IPS-NIHi7 (cell line): Measurements from ENCODE around the gene IL22RA2.

ENCODE experiments used
- DNase-seq: peaks from one replicate; pipeline ENCODE4 v3.0.0; 2012; ENCODE audit warnings: mixed read lengths; ENCODE audit errors: extremely low spot score

The IL22RA2 gene

DNA sequence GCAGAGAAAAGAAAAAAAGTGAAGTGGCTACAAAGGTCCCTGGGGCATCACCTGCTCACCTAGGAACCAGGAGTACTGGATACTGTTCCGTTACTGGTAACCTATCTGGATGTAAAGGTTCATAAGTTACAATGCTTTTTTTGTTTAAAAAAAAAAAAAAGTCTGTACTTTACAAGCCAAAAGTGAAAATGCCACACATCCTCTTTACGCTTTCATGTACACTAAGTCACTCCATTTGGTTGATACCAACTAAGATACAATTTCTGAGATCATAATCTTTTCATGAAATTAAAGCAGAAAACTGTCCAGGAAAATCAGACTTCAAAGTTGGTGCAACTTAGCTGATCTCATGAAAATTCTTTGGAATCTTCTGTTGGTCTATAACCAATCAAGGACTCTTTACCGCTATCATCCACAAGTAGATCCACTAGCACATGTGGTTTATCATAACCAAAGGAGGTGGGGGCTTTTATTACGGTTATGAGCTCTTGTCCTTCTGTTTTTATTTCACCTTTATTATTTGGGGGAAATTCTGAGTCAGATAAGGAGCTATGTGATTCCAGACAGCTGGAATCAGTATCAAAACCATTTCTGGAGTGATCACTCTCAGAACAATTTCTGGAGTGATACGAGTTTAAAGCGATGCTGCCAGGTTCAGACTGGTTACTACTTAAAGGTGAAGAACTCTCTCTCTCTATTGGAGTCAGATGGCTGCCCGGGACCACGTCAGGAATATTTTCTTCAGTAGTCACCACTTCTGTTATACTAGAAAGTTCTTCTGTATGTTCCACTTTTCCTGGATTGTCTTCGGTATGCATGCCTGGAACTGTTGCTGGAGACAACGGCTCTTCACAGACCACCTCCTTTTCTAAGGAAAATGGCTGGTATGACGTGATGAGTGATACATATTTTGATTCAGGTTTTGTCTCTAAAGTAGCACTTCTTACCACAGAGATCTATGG lies 24.5 kb upstream of the IL22RA2 start:
- no peak for DNase-seq

- no peak for DNase-seq
Observed at GRCh38 chr6:137193256-137194070, 20.0 kb upstream of the IL22RA2 start.

GRCh38 chr6:137192821-137193220 lies 19.4 kb upstream of the IL22RA2 start:
- no peak for DNase-seq

DNA sequence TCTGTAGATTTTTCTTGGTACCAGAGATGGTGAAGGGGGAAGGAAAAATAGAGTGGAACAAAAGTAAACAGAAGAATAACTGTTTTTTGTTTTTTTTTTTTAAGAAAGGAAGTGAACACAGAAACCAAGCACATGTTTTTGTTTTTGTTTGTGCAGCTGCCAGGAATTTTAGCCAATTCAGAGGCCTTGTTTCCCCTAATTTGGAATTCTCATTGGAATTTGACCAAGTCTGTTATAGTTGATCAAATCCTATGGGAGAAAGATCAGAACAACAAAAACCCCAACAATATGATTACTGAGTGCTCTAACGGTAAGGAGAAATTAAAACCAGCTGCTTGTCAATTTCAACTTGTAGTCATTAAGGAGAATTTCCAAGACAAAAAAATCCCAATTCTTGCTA lies 18.2 kb upstream of the IL22RA2 start:
- no peak for DNase-seq

GRCh38 chr6:137191236-137191635 lies 17.8 kb upstream of the IL22RA2 start:
- DNase-seq: no peak

DNA sequence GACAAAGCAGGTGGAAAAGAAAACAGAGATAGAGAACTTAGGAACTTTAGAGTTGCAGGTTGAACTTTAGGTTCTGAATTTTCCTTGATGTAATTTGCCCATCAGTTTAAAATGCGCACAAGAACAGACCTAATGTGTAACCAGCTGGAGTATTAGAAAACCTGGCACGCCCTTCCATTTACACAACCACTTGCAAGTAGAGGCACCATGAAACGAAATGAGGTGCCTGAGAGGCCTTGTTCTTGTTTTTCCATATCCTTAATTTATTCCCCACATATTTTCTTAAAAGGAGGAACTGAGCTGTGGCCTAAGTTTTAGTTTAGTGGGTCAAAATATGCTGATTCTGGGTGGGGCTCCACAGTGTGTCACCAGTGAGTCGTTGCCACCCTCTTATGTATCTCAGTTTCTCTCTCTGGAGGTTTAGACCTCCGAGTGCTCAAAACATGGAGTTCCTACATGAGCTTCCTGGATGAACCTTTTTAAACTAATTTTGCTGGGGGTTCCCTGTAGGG lies 17.2 kb upstream of the IL22RA2 start:
- no peak for DNase-seq

- DNase-seq: no peak
Observed at GRCh38 chr6:137188855-137189254, 15.4 kb upstream of the IL22RA2 start.

GRCh38 chr6:137185290-137185689 lies 11.8 kb upstream of the IL22RA2 start:
- no peak for DNase-seq

DNA sequence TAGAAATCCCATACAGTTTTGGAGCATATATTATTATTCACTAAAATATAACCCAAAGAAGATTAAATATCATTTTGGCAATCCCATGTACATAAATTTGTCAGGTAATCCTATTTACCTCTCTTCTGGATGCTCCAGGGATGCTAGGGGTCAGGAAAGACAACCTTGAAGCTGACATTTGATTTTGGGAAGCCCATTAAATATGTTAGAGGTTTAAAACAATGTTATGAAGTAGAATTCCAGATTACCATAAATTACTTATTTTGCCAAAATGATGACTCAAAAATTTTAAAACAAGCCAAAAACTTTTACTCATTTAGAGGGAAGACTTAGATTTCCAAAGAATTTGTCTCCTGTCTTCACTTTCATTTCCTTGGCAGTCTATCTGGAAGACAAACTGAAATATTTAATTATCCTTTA lies 9.2 kb upstream of the IL22RA2 start:
- DNase-seq: no peak

GRCh38 chr6:137181891-137182653 lies 8.6 kb upstream of the IL22RA2 start:
- no peak for DNase-seq

DNA sequence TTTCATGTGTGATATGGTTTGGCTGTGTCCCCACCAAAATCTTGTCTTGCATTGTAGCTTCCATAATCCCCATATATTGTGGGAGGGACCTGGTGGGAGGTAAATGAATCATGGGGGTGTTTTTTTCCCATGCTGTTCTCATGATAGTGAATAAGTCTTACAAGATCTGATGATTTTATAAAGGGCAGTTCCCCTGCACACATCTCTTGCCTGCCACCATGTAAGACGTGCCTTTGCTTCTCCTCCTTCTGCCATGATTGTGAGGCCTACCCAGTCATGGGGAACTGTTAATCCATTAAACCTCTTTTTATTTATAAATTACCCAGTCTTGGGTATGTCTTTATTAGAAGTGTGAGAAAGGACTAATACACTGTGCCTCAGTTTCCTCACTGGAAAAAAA lies 4.2 kb upstream of the IL22RA2 start:
- DNase-seq: no peak

- no peak for DNase-seq
Observed at GRCh38 chr6:137176729-137177128, 3.3 kb upstream of the IL22RA2 start.

- DNase-seq: no peak
Observed at GRCh38 chr6:137175868-137176245, 2.4 kb upstream of the IL22RA2 start.

GRCh38 chr6:137175157-137175867 lies 1.9 kb upstream of the IL22RA2 start:
- no peak for DNase-seq

DNA sequence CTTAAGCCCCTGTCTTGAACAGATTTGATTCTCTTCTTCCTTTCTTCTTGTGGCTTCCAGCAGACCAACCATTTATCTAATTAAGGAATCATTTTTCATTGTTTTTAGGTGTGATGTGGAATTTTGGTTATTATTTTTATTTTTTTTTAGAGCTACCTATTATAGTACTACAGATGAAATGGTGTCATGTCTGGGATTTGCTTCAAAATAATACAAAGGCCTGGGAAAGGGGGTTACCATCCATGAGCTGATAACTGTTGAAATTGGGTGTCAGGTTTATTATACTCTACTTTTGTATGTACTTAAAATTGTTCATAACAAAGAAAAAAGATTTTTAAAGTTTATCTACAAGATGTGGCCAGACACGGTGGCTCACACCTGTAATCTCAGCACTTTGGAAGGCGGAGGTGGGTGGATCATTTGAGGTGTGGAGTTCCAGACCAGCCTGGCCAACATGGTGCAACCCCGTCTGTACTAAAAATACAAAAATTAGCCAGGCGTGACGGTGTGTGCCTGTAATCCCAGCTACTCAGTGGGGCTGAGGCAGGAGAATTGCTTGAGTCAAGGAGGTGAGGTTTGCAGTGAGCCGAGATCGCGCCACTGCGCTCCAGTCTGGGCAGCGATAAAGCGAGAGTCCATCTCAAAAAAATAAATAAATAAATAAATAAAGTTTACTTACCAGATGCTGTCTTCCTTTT lies 561 bp downstream of the IL22RA2 start:
- no peak for DNase-seq

DNA sequence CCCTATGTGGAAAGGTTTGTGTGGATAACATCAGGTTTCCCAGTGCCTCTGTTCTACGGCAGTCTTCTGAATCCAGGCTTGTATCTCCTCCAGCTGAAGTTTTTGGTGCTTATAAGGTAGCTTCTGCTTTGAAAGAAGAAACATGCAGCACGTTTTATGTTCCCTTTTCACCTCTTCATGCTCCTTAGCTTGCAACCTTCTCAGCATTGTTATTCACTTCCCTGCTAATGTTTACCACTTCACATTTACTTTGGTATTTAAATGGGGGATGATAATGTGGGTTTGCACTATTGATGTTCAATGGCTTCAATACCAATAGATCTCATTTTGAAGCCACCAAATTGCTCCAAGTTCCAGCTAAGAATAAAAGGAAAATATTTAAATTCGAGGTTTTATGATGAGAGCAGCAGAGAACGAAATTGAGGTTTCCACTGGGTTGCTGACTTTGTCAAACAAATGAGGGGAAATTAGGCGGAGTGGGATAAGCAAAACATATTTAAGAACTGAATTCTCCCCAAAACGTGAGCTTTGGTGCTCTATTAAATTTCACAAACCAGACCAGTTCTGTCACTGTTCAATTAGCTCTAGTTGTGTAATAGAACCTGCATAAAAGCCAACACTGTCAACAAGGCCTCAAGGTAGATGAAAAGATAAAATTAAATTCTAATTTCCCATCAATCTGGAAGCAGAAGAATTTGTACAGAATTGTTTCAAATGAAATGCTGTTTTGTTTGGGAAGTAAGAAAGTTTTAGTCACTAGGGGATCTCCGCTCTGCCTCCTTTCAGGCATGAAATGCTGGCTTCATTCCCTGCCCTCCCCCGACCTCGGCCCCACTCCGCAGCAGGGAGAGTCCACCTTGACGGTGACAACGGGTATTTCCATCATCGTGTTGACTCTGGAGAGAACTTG lies 1.4 kb downstream of the IL22RA2 start:
- peak; percentile 19 for DNase-seq

GRCh38 chr6:137171053-137171374 lies 2.4 kb downstream of the IL22RA2 start:
- no peak for DNase-seq

- no peak for DNase-seq
Observed at GRCh38 chr6:137170266-137171052, 3.0 kb downstream of the IL22RA2 start.
